IMR-90 (cell line): Measurements from ENCODE around the gene NELFE.

ENCODE experiments used
- CTCF ChIP-seq: conservative IDR thresholded peaks from 2 replicates; pipeline ENCODE4 v1.5.1; 2012; ENCODE audit warnings: mild to moderate bottlenecking, low read depth, low read length, improper control_type of control experiment
- MAFK ChIP-seq: IDR thresholded peaks from 2 replicates; pipeline ENCODE4 v1.6.1; 2012; ENCODE audit warnings: low read depth, low read length, improper control_type of control experiment
- POLR2A ChIP-seq: IDR thresholded peaks from 2 replicates; pipeline ENCODE4 v1.6.1; 2012; ENCODE audit warnings: mild to moderate bottlenecking, low read depth, low read length
- RAD21 ChIP-seq: IDR thresholded peaks from 2 replicates; pipeline ENCODE4 v1.6.1; 2012; ENCODE audit warnings: low read length, improper control_type of control experiment
- RFX5 ChIP-seq: IDR thresholded peaks from 2 replicates; pipeline ENCODE4 v1.8.0; 2012; ENCODE audit warnings: low read depth, mild to moderate bottlenecking, low read length, moderate library complexity
- USF2 ChIP-seq: fragments of 150-350 bp; IDR thresholded peaks from 2 replicates; pipeline ENCODE4 v1.6.1; 2017; ENCODE audit warnings: mild to moderate bottlenecking, antibody characterized with exemption, low read length, low read depth

GRCh38 chr6:31927863-31928671, 30.7 kb downstream of the NELFE start:
- TF ChIP-seq CTCF, result no peak
- TF ChIP-seq MAFK, result no peak
- TF ChIP-seq USF2, result no peak
- no peak for TF ChIP-seq RAD21
- TF ChIP-seq POLR2A, result no peak
- TF ChIP-seq RFX5, result no peak
